PC-3 (cell line): ENCODE measurements around the gene PAX5. TPM values are rescaled to one million over a fixed set of nuclear protein-coding genes. Genes with fewer than 3 reads are reported as not detected.

Experiments
- ATAC-seq: fragments of 200-7000 bp; cut with Tn5 transposase; 2 replicates; pipeline ENCODE4 v1.9.1; 2020; ENCODE audit warnings: mild to moderate bottlenecking, moderate library complexity
- BruUV-seq: library from RNA; stranded (reverse); fragments of 400-500 nt; replicated peaks from 2 replicates; lab custom pipeline; 2021; lab: Mats Ljungman, UMichigan
- CTCF ChIA-PET: fragments of 300-600 bp; sonication (Branson Sonifier 250); formaldehyde crosslinking; loops from one replicate; lab custom pipeline; 2022; ENCODE audit warnings: antibody characterized with exemption; lab: Charles Lee
- POLR2A ChIA-PET: fragments of 300-600 bp; sonication (Branson Sonifier 250); formaldehyde crosslinking; loops from one replicate; lab custom pipeline; 2022; ENCODE audit warnings: antibody characterized with exemption; ENCODE audit not compliant: unreplicated experiment; lab: Charles Lee
- DNase-seq: peaks from one replicate; pipeline ENCODE4 v3.0.0-alpha.2; 2015
- H2AFZ ChIP-seq: fragments of 300-600 bp; sonication (generic); 2 replicates; pipeline ENCODE4 v1.6.0; 2016; ENCODE audit warnings: antibody characterized with exemption, low read length
- H3F3A ChIP-seq: fragments of 300-600 bp; sonication (generic); one replicate; pipeline ENCODE4 v1.6.0; 2017; ENCODE audit warnings: antibody characterized with exemption, low read length, control low read depth, mild to moderate bottlenecking; ENCODE audit not compliant: unreplicated experiment
- H3K27ac ChIP-seq: fragments of 300-600 bp; sonication (generic); 2 replicates; pipeline ENCODE4 v1.5.1; 2016; ENCODE audit warnings: mild to moderate bottlenecking, low read length
- H3K27me3 ChIP-seq: fragments of 300-600 bp; sonication (generic); 2 replicates; pipeline ENCODE4 v1.6.1; 2016; ENCODE audit warnings: low read length, mixed read lengths
- H3K36me3 ChIP-seq: fragments of 300-600 bp; sonication (generic); 2 replicates; pipeline ENCODE4 v1.6.1; 2016; ENCODE audit warnings: low read depth, mixed run types, low read length, mixed read lengths
- H3K4me1 ChIP-seq: fragments of 300-600 bp; sonication (generic); 2 replicates; pipeline ENCODE4 v1.5.1; 2016; ENCODE audit warnings: low read length; ENCODE audit not compliant: insufficient read depth
- H3K4me2 ChIP-seq: fragments of 300-600 bp; sonication (generic); 2 replicates; pipeline ENCODE4 v1.6.0; 2016; ENCODE audit warnings: low read length
- H3K4me3 ChIP-seq: fragments of 300-600 bp; sonication (generic); 2 replicates; pipeline ENCODE4 v1.5.1; 2016; ENCODE audit warnings: mild to moderate bottlenecking, low read length, mixed read lengths
- H3K79me2 ChIP-seq: fragments of 300-600 bp; sonication (generic); 2 replicates; pipeline ENCODE4 v1.6.1; 2017; ENCODE audit warnings: low read length, mixed read lengths
- H3K9ac ChIP-seq: fragments of 300-600 bp; sonication (generic); 2 replicates; pipeline ENCODE4 v1.6.0; 2016; ENCODE audit warnings: mild to moderate bottlenecking, low read length
- H3K9me2 ChIP-seq: fragments of 300-600 bp; sonication (generic); replicated peaks from 2 replicates; pipeline ENCODE4 v1.6.1; 2016; ENCODE audit warnings: mixed run types, low read length, mixed read lengths
- H3K9me3 ChIP-seq: fragments of 300-600 bp; sonication (generic); 2 replicates; pipeline ENCODE4 v1.6.1; 2016; ENCODE audit warnings: low read length, mixed read lengths
- H4K20me1 ChIP-seq: fragments of 300-600 bp; sonication (generic); 2 replicates; pipeline ENCODE4 v1.6.1; 2016; ENCODE audit warnings: low read length, mixed read lengths
- CTCF ChIP-seq: fragments of 300-600 bp; sonication (generic); conservative IDR thresholded peaks from 2 replicates; pipeline ENCODE4 v1.5.1; 2017; ENCODE audit warnings: antibody characterized with exemption, low read depth, mild to moderate bottlenecking, low read length
- EZH2 ChIP-seq: fragments of 300-600 bp; sonication (generic); IDR thresholded peaks from one replicate; pipeline ENCODE4 v1.6.1; 2017; ENCODE audit warnings: antibody characterized with exemption, mild to moderate bottlenecking, low read length; ENCODE audit not compliant: unreplicated experiment
- EZH2phosphoT487 ChIP-seq: fragments of 300-600 bp; sonication (generic); IDR thresholded peaks from 2 replicates; pipeline ENCODE4 v1.6.1; 2018; ENCODE audit warnings: mild to moderate bottlenecking, antibody characterized with exemption, low read length, borderline replicate concordance
- intact Hi-C: fragments of 100-400 bp; cut with micrococcal nuclease; formaldehyde crosslinking; loops from 2 replicates; pipeline ENCODE4 v1.9.0; 2023
- total RNA-seq: library from RNA; depleted of rRNA; stranded (reverse); fragments of >200 nt; gene quantifications from 2 replicates; pipeline ENCODE4 v1.2.3, GENCODE V29; 2014

The PAX5 gene
- total RNA-seq, 1 experiment from 2014 or later: not detected

GRCh38 chr9:36996706-36997086 lies 37.4 kb downstream of the PAX5 start:
- H3F3A ChIP-seq: no peaks in the 10 kb centered on the region
- no peaks in the 10 kb centered on the region for H4K20me1 ChIP-seq
- no peaks in the 10 kb centered on the region for H3K79me2 ChIP-seq
- H3K4me3 ChIP-seq: no peak overlapping the region
- TF ChIP-seq EZH2 (no peak), EZH2phosphoT487 (no peak), CTCF (no peak)
- H3K9me2 ChIP-seq: no peaks in the 10 kb centered on the region
- ATAC-seq (no peak), DNase-seq (no peak)
- no peaks in the 10 kb centered on the region for H3K9me3 ChIP-seq
- H3K4me1 ChIP-seq: peaks cover 13% of the 10 kb centered on the region
- intact Hi-C loops: loop anchor here (1.0 to 5.0 kb wide), 2 partner anchors 266 to 333 kb away; no protein-coding TSS in a partner anchor
- ChIA-PET POLR2A (no interaction called here), CTCF (interaction anchor here (0.5 to 1.2 kb wide), 2 partner anchors 13 to 72 kb away, joined by 3 read pairs; no protein-coding TSS in a partner anchor)
- no peak overlapping the region for H3K27ac ChIP-seq
- H2AFZ ChIP-seq: peak overlapping the region; percentile 81; the same call in 1 of the 2 replicates
- H3K27me3 ChIP-seq: no peaks in the 10 kb centered on the region
- no peak overlapping the region for H3K9ac ChIP-seq
- H3K4me2 ChIP-seq: no peak overlapping the region
- BruUV-seq: no TSS peak
- H3K36me3 ChIP-seq: no peaks in the 10 kb centered on the region; the same call in 1 of the 2 replicates

GRCh38 chr9:36995927-36996705 lies 38.0 kb downstream of the PAX5 start:
- no peaks in the 10 kb centered on the region for H3K27me3 ChIP-seq
- H2AFZ ChIP-seq: peak overlapping the region; percentile 81
- no peaks in the 10 kb centered on the region for H4K20me1 ChIP-seq
- no peak overlapping the region for H3K9ac ChIP-seq
- DNase-seq (peak; percentile 69), ATAC-seq (peak; percentile 83)
- ChIA-PET POLR2A (interaction anchor here (0.5 kb wide), 1 partner anchor 104 kb away, joined by 5 read pairs; no protein-coding TSS in a partner anchor), CTCF (interaction anchor here (0.5 to 1.2 kb wide), 2 partner anchors 14 to 125 kb away, joined by 3 read pairs; no protein-coding TSS in a partner anchor)
- peaks cover 13% of the 10 kb centered on the region for H3K4me1 ChIP-seq
- H3F3A ChIP-seq: no peaks in the 10 kb centered on the region
- TF ChIP-seq CTCF (peak; percentile 75), EZH2 (no peak), EZH2phosphoT487 (no peak)
- peak overlapping the region; percentile 85 for H3K4me2 ChIP-seq
- H3K9me2 ChIP-seq: no peaks in the 10 kb centered on the region
- no peaks in the 10 kb centered on the region for H3K9me3 ChIP-seq
- no peaks in the 10 kb centered on the region; the same call in 1 of the 2 replicates for H3K36me3 ChIP-seq
- H3K4me3 ChIP-seq: peak overlapping the region; percentile 56
- H3K79me2 ChIP-seq: no peaks in the 10 kb centered on the region
- H3K27ac ChIP-seq: no peak overlapping the region
- intact Hi-C loops: loop anchor here (1.0 to 5.0 kb wide), 2 partner anchors 266 to 333 kb away; no protein-coding TSS in a partner anchor
- no TSS peak for BruUV-seq
